ENCODE measurements around the gene MIAT.

Gene MIAT

DNA sequence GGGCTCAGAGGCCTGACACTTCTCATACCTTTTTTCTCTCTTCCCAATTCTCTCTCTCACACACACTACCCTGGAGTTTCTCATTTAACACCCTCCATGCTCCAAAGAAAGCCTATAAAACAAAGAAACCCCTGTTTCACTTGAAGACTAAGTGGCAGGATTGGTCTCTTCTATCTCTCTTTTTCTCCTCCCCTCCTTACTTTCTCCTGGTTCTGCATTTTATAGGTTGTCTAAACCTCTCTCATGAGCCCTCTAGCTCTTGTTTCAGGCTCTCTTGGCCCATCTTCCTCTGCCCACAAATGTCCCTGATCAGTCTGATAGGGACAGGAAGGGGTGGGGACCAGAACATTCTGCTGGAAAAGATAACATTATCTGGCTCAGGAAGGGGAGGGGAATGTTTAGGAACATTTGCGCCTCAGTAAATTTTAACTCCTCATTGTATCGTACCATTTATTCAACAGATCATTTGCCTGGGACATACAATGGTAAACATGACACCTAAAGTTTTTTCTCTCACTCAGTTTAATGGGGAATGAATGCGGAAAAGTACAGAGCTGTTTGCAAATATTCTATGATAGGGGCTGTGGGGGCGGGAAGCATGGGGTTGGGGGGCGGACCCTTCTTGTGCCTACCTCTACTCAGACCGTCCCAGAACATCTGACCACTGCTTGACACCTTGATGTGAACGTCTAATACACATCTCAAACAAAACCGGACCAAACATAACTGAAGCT is 24.8 kb upstream of the MIAT start:
- no peak for DNase-seq

DNA sequence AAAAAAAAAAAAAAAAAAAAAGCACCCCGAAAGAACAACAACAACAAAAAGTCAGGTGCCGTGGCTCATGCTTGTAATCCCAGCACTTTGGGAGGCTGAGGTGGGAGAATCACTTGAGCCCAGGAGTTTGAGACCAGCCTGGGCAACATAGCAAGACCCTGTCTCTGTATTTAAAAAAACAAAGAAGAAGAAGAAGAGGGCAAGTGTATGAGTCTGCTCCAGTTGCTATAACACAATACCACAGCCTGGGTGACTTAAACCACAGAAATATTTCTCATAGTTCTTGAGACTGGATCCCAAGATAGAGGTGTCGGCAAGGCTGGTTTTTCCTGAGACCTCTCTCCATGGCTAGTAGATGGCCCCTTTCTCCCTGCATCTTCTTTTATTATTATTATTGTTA is 23.2 kb upstream of the MIAT start:
- no peak for DNase-seq

DNA sequence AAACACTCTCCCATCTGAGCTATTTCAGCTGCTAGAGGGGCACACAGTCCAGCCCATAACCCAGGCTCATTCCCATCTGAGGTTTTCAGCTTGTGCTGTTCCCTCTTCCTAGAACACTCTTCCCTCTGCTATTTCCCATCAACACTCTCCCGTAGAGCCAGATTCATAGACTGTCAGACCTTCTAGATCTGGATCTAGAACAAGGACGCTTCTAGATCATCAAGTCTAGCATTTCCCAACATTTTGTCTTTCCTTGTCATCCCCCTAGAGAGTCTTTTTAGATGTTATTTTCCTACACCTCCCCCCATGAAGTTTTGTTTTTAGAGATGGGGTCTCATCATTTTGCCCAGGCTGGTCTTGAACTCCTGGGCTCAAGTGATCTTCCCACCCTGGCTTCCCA is 22.3 kb upstream of the MIAT start:
- no peak for DNase-seq

DNA sequence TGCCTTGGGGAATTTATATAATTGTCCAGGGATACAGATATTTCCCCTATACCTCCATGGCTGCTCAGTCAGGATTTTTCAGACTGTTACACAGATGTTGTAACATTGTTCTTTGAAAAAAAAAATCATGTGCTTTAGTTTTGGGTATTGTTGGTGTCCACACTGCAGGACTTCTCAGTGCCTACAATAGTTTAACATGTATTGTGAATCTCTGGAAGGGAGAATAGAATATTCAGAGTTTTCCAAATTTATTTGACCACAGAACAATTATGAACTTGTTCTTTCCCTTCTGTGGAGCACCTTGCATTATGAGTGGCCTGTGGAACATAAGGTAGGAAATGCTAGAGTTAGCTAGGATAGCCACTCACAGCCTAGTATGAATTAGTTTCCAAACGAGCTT is 21.1 kb upstream of the MIAT start:
- DNase-seq, result no peak

DNA sequence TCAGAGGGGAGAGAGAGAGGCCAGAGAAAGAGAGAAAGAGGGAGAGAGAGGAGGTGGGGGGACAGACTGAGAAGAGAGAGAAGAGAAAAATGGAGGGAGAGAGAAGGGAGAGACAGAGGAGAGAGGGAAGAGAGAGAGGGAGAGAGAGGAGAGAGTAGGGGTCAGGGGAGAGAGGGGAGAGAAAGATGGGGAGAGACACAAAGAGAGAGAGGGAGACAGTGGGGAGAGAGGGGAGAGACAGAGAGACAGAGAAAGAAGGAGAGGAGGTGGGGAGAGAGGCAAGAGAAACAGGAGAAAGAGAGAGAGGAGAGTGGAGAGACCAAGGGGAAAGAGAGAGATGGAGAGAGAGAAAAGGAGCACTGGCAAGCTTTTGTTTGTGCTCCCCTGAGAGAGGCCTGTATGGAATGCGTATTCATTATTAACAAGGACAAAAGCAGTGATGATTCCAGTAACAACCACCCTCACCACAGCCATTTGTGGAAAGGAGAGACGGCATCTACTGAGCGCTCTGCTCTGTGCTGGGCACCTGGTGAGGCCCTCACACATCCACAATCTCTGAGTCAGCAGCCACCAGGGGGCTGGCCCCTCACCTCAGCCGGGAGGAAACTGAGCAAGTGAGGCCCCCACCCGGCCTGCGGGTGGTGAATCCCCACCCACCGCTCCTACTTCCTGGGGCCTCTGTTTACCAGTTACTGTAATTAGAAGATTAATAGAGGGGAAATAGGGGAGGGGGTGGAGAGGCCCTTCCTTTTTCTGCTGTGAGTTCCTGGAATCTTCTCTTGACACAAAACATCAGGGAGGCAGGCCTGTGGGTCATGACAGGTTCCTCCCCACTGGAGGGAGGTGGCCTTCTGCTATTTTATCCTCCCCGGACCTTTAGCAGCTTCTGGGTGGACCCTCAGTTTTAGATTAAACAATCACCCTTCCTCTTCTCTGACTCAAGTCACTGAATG is 14.6 kb upstream of the MIAT start:
- no peak for DNase-seq

DNA sequence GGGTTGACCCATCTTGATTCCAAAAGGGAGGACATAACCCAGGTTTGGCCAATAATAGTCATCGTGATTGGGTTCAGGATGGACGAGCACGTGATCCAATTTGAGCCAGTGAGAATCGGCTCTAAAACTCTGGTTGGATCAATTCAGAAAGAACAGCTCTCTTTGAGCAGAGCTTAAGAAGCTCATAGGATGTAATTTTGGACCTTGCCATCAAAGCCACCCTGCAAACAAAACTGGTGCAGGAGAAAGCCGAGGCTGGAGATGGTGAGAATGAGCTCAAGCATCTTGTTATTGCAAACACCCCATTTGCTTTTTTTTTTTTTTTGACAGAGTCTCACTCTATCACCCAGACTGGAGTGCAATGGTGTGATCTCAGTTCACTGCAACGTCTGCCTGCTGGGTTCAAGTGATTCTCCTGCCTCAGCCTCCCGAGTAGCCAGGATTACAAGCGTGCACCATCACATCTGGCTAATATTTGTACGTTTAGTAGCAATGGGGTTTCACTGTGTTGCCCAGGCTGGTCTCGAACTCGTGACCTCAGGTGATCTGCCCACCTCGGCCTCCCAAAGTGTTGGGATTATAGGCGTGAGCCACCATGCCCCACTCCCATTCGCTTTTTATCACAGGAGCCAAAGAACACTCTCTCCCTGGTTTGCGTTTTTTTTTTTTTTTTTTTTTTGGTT is 13.8 kb upstream of the MIAT start:
- DNase-seq, result no peak

DNA sequence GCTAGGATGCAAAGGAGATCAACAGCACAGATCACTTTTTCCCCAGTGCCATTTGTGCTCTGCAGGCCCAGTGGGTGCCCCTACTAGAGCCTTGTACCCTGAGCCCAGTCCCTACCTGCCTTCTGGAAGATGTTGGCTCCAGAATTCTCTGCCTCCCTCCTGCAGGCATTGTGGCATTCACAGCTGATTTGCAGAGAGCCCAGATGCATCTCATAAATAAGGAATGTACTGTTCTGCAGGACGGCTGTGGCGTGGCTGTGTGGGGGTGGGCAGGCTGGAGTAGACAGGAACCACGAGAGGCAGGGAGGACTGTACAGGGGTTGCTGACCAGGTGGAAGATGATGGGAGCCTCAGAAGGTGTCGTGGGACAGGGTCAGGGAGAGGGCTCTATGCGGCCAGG is 11.2 kb upstream of the MIAT start:
- no peak for DNase-seq

DNA sequence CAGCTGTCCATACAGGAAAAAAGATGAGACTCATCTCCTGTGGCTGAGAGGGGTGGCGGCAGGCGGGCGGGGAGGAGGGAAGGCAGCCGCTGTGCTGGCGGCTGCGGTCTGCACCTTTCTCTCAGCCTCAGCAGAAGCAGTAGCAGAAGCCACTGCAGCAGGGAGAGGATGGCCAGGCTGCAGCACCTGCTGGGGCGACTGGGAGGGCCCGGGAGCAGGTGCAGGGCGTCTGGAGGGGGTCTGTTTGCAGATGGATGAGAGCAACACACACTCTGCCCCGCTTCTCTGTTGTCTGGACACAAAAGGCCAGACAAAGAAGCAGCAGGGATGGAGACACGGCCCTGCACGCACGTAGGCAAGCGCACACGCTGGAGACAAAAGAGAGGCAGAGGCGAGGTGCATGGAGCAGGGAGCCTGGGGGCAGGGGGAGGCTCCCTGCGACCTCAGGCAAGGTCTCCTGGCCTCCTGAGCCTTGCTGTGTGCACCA is 9.3 kb upstream of the MIAT start:
- no peak for DNase-seq

DNA sequence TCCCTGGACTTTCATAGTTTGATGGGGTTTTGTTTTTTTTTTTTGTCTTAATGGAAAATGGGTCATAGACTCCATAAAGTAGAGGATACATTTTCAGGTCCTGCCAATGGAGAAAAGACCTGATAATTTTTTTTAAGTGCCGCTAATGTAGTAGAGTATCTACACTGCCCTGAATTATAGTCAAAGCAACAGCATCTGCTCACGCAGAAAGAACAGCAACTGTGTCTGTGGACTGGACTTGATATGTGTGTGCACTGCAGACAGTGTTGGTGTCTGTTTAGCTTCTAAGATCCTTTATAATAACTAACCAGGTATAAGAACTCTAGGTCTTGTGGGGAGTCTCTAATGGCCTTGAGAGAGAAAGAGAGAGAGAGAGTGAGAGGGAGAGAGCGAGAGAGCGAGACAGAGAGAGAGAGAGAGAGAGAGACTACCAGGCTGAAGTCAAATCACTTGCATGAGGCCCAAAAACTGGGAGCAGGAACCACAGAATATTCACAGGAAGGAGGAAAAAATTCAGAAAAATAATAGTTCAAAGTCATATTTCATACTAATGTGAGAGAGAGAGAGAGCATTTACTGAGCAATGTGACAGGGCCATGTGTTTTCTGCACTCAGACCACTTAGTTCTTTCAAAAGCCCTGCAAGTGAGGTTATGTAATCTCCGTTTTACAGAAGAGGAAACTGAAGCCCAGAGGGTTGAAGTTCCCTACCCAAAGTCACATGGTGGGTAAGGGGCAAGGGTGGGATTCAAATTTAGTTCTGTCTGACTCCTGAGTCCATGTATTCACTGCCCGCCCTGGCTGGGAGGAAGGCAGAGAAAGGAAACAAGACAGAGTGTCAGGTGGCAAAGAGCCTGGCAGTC is 8.6 kb upstream of the MIAT start:
- DNase-seq, result no peak

DNA sequence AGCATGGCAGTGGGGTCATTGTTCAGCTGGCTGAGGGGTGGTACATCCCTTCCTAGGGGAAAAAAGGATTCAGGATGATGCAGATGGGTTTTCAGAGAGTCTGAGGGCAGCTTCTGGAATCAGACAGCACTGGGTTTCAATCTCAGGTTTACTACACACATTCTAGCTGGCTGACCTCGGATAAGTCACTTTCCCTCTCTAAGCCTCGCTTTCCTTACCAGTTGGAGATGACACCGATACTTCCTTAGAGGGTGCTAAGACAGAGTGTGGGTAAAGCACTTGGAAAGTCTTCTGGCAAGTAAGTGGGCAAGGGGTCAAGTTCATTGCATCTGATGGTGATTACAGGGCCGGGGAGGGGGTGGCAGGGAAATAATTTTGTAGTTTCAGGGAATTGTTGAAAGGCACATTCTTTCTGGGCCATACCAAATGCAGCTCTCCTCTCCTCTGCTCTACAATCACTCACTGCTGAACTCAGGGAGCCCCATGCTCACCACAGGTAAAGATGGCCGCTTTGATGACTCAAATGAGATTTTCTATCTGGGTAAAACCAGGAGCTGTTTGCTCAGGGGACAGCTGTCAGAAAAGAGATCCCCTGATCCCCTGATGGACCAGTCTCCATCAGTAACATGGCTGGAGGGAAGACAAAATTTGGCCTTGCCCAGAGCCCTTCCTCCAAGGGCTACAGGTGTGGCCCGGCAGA is 6.5 kb upstream of the MIAT start:
- no peak for DNase-seq

DNA sequence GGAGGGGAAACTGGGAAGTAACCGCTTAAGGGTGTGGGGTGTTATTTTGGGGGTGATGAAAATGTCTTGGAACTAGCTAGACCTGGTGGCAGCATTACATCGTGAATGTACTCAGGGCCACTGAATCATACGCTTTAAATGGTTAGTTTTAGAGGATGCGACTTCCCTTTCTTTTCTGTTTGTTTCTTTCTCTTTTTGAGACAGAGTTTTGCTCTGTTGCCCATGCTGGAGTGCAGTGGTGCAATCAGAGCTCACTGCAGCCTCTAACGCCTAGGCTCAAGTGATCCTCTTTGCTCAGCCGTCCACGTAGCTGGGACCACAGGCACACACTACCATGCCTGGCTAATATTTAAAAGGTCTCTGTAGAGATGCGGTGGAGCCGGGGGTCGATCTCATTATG is 5.6 kb upstream of the MIAT start:
- DNase-seq, result no peak

DNA sequence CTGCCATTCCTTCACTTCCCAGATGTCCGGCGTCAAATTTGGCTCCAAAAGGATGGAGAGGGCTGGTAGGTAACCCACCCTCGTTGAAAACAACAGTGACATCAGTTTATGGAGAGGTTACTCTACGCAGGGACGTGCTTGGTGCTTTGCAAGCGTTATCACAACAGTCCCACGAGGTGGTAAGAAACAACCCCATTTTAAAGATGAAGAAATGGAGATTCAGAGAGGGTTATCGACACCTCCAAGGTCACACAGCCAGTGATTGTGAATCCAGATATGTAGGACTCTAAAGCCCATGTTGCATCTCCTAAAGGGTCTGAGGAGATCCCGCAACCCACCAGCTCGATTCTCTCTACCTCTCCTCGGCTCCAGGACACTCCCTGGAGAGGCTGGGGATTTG is 773 bp downstream of the MIAT start:
- no peak for DNase-seq

DNA sequence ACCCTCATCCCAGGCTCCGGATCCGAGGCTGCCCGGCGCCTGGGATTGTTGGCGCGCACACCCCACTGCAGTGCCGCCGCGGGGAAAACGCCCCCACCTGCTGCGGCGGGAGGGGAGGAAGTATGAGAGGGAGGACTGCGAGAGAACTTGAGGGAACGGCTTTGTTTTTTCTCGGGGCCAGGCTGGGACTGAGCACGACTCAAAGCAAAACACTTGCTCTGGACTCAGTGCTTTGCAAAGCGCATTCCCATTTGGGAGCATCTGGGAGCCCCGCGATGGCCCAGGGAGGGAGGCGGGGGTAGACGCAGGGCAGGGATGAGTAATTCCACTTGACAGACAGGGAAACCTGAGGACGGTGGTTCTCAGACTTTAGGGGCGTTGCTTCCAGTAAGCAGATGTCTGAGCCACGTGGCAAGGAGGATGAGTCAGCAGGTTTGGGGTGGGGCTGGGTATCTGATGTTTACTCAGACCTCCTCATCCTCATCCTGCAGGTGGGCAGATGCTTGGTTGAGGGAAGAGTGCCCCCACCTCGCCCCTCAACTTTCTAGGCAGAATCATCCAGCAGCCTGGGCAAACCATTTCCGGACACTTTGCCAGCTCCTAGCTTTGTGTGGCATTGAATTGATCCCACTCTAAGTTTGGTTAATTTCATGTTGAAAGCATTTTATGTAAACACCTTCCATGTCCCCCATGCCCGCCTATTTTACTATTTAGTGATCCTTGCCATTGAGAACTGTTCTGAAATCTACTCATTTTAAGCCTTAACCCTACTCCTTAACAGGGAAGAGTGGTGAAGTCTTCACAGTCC is 1.5 kb downstream of the MIAT start:
- peak; percentile 35 to 72 for DNase-seq

DNA sequence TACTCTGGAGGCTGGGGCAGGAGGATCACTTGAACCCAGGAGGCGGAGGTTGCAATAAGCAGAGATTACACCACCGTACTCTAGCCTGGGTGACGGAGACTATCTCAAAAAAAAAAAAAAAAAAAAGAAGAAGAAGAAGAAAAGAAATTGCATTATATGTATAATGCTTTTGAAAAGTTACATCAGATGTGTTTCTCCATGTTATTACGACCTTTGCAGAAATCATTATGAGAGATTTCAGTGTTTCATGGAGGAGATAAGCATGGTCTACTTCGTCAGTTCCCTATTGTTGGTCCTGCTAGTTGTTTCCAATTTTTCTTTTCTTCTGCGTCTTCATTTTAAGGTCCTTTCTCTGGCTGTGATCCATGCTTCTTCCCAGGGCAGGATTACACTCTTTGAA is 3.0 kb downstream of the MIAT start:
- no peak for DNase-seq

DNA sequence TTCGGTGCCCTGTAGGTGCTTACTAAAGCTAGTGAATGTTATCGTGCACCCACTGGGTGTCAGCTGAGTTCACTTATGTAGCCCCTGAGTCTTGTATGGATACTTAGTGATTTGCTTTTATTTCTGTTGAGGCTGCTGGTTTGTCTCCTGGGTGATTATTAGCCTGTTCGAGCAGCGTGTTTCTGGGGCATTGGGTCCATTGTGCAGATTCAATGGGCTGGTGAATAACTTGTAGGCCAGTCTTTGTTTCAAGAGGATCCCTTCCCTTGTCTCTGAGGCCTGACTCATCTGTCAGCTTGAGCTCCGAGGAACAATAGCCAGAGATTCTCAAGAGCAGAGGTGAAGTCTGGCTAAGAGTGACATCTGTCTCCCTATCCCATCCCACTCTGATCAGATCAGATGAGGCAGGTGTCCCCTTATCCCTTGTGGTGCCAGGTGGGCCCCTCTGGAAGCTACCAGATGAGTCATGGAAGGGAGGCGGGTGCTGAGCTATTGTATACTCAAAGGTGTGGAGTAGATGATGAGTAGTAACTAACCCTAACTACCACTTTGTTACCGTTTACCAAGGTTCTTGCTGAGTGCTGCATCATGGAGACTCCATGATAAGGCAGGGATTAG is 3.7 kb downstream of the MIAT start:
- DNase-seq, result no peak

DNA sequence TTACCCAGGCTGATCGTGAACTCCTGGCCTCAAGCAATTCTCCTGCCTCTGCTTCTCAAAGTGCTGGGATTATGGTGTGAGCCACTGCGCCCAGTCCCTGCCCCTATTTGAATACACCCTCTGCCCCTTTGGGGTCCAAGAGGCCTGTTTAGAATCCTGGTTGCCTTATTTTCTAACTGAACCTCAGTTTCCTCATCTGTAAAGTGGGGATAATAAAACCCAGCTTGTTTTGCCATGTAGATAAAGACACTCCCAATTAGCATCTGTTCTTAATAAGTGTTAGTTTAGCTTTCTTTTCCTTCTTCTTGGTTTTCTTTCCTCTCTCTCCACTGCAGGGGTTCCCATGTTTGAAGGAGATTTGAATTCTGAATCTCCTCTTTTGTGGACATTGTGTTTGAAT is 4.8 kb downstream of the MIAT start:
- DNase-seq, result no peak

DNA sequence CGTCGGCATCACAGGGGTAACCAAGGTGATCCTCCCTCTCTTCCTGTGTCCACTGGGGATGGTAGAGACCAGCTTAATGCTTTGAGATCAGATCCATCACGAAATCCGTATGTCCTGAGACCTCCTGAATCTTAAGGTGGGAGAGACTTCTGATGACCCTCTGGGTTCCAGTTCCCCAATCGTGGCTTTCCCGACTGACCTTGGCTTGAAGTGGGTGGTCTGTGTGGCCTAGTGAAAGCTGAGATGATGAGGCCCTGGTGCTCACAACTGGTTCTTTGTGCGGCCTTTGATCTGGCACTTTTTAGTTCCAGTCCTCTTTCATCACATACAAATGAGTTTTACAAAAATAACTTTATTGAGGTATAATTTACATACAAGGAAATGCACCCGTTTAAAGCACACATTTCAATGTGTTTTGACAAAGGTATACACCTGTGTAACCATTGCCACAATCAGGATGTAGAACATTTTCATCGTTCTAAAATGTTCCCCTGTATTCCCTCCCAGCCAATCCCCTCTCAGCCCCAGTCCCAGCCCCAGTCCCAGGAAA is 6.1 kb downstream of the MIAT start:
- no peak for DNase-seq

DNA sequence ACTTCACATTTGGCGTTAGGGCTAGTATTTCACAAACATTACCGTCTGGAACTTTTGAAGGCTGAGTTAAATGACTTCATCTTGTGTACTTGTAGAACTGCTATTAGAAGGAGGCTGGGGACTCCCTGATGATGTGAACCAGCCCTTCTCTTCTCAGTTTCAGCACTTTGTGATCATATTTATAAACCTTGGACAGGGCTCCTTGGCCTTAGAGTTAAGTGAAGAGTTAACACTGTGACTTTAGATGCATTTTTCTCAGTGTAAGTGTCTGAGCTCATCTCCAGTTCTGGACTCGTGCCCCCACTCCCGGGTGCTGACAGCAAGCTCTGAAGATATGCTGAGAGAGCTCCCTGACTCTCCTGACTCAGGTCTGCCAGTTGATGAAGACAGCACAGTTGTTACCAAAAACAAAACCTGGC is 8.4 kb downstream of the MIAT start:
- DNase-seq, result no peak

DNA sequence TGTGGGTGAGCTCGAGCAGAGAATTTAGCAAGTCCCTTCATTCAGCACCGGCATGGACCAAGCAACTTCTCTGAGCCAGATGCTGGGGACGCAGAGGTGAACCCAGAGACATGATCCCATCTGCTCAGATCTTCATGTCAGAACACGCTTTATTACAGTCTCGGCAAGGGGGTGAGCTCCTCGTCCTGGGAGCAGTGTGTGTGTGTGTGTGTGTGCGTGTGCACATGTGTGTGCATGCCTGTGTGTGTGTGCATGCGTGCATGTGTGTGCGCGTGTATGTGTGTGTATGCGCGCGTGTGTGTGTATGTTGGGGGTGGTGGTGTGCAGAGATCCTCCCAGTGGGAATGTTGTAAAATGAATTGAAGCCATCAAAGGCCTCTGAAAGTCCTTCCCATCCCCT is 9.8 kb downstream of the MIAT start:
- DNase-seq, result no peak

DNA sequence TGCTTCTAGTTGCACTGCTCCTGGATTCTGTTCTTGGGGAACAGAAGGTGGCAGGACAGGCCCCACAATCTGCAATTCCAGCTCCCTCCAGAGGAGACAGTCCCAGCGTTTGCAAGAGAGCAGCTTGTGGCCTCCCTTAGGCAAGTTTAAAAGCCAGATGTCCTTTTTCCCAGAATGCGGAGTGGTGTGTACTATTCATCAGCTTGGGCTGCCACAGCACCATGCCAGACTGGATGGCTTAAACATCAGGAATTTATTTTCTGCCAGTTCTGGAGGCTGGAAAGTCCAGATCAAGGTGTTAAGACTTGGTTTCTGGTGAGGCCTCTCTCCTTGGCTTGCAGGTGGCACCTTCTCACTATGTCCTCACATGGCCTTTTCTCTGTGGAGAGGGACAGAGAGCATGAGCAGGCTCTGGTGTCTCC is 11.7 kb downstream of the MIAT start:
- DNase-seq, result peak in 1 of 2 experiments; percentile 7
